Retinal pigment epithelial cell (primary cell): ENCODE data around the gene CFAP77.

Source experiments
- DNase-seq: peaks from one replicate; pipeline ENCODE4 v3.0.0-alpha.2; 2010; ENCODE audit warnings: low read depth
- H3K4me3 ChIP-seq: 2 replicates; pipeline ENCODE4 v1.5.1; 2011; ENCODE audit warnings: mild to moderate bottlenecking, low read length, control low read depth, moderate library complexity
- CTCF ChIP-seq: conservative IDR thresholded peaks from 2 replicates; pipeline ENCODE4 v1.5.1; 2011; ENCODE audit warnings: low read depth, low read length, control low read depth, inconsistent platforms

CFAP77 gene

GRCh38 chr9:132434881-132435280 is 24.9 kb downstream of the CFAP77 start:
- no peak for TF ChIP-seq CTCF
- DNase-seq, result no peak
- no peak overlapping the region for H3K4me3 ChIP-seq

- DNase-seq, result no peak
- TF ChIP-seq CTCF, result no peak
These were observed 29.1 kb downstream of the CFAP77 start for GRCh38 chr9:132439153-132439552.

GRCh38 chr9:132440735-132441134 is 30.7 kb downstream of the CFAP77 start:
- TF ChIP-seq CTCF, result no peak
- H3K4me3 ChIP-seq, result no peak overlapping the region
- no peak for DNase-seq

More at GRCh38 chr9:132439153-132439552, 29.1 kb downstream of the CFAP77 start:
- no peak overlapping the region for H3K4me3 ChIP-seq

DNA sequence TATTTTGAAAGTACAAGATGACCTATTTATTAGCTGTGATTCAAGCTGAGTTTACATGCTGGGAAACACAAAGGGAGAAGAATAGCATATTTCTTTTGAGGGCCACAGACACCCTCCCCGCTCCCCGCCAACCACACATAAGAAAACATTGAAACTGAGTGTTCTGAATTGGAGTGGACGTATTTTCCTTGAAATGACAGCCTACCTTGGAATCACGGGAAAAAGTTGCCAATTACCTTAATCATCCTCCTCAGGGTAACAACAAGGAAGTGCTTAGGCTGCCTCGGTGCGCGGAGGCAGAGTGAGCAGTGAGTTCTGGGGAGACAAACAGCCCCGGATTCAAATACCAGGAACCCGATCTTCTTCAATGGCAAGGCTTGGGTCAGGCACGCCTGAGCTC is 31.4 kb downstream of the CFAP77 start:
- TF ChIP-seq CTCF, result no peak
- no peak overlapping the region for H3K4me3 ChIP-seq
- no peak for DNase-seq

GRCh38 chr9:132443951-132444607 is 34.1 kb downstream of the CFAP77 start:
- no peak for DNase-seq
- TF ChIP-seq CTCF, result no peak
- H3K4me3 ChIP-seq, result no peak overlapping the region

DNA sequence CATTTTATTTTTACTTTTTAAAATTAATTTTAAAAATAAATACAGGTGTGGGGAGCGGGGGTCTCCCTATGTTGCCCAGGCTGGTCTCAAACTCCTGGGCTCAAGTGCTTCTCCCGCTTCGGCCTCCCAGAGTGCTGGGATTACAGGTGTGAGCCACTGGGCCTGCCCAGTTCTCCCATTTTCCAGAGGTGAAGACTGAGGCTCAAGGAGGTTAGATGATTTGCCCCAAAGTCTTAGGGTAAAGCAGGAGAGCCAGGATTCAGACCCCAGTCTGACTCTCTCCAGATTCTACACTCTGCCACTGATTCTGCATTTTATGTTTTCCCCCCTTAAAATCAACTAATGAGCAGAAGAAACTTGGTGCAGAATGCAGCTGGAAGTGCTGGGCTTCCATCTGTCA is 36.9 kb downstream of the CFAP77 start:
- no peak overlapping the region for H3K4me3 ChIP-seq
- DNase-seq, result no peak
- no peak for TF ChIP-seq CTCF

DNA sequence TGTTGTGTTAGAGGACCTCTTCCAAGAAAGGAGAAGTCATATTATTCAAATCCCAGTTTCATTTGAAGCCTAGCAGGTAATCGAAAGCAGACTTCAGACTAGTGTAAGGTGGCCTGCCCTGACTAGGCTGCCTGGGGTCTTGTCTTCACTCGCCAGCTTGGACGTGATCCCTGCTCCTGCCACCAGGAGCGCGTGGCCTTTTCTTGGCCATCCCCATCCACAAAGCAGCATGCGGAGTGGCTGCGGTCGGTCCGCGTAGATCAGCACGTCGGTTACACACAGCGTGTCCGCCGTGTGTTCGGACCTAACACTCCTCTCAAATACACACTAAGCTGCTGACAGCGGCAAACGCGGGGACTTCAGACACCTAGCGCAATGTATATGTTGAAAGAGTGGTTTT is 37.3 kb downstream of the CFAP77 start:
- no peak for DNase-seq
- H3K4me3 ChIP-seq, result no peak overlapping the region

More for the DNA sequence above, 37.3 kb downstream of the CFAP77 start:
- peak; percentile 24 for TF ChIP-seq CTCF
